ENCODE results near the gene EPM2A. TPM values are rescaled to one million over a fixed set of nuclear protein-coding genes. Genes with fewer than 3 reads are reported as not detected.

EPM2A gene
- total and polyA plus RNA-seq, 10 of the 15 experiments (the other 5 are each of a cell fraction or from before 2014, with no cell fraction given), result 3.4 to 13.0 (median 7.9) TPM

DNA sequence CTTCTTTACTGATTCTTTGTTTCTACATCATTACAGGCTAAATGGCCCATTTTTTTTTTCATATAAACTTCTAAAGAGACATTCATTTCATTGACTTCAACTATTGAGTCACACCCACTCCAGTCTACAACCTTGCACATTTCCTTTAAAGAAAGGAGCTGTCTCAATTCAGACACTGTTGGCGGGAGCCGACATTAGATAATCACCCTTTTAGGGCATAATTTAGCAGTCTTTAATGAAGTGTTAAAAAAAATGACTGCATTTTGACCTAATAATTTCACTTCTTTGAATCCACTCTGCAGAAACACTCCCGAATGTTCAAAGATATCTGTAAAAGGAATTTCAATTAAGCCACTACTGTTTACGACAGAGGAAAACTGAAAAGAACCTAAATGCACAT, 1.5 kb downstream of the EPM2A start:
- BruUV-seq (replicated peaks), result no TSS peak
- FAIRE-seq, result no peak
- ChIA-PET RAD21 (ENCODE audit: unreplicated experiment) (interaction anchor here (0.8 kb wide), 1 partner anchor 151 kb away, joined by 3 read pairs; no protein-coding TSS in a partner anchor), POLR2A (interaction anchor here (0.9 to 1.5 kb wide), 2 partner anchors 8 to 81 kb away, joined by 3 to 4 read pairs; partner anchors contain the start of gene FBXO30), CTCF (interaction anchor here (1.5 to 2.2 kb wide), 3 partner anchors 155 to 232 kb away, joined by 3 to 10 read pairs (median 4); no protein-coding TSS in a partner anchor), SMC1A (ENCODE audit: uncharacterized antibody, unreplicated experiment) (interaction anchor here (0.8 to 1.4 kb wide), 4 partner anchors 10 to 132 kb away, joined by 3 to 6 read pairs (median 3); no protein-coding TSS in a partner anchor)
- TF ChIP-seq, protein P1, sequence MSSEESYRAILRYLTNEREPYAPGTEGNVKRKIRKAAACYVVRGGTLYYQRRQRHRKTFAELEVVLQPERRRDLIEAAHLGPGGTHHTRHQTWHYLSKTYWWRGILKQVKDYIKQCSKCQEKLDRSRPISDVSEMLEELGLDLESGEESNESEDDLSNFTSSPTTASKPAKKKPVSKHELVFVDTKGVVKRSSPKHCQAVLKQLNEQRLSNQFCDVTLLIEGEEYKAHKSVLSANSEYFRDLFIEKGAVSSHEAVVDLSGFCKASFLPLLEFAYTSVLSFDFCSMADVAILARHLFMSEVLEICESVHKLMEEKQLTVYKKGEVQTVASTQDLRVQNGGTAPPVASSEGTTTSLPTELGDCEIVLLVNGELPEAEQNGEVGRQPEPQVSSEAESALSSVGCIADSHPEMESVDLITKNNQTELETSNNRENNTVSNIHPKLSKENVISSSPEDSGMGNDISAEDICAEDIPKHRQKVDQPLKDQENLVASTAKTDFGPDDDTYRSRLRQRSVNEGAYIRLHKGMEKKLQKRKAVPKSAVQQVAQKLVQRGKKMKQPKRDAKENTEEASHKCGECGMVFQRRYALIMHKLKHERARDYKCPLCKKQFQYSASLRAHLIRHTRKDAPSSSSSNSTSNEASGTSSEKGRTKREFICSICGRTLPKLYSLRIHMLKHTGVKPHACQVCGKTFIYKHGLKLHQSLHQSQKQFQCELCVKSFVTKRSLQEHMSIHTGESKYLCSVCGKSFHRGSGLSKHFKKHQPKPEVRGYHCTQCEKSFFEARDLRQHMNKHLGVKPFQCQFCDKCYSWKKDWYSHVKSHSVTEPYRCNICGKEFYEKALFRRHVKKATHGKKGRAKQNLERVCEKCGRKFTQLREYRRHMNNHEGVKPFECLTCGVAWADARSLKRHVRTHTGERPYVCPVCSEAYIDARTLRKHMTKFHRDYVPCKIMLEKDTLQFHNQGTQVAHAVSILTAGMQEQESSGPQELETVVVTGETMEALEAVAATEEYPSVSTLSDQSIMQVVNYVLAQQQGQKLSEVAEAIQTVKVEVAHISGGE (CRISPR knock-in tag; IDR thresholded peaks at IDR 0.05), result no peak
- TF ChIP-seq, protein P2, sequence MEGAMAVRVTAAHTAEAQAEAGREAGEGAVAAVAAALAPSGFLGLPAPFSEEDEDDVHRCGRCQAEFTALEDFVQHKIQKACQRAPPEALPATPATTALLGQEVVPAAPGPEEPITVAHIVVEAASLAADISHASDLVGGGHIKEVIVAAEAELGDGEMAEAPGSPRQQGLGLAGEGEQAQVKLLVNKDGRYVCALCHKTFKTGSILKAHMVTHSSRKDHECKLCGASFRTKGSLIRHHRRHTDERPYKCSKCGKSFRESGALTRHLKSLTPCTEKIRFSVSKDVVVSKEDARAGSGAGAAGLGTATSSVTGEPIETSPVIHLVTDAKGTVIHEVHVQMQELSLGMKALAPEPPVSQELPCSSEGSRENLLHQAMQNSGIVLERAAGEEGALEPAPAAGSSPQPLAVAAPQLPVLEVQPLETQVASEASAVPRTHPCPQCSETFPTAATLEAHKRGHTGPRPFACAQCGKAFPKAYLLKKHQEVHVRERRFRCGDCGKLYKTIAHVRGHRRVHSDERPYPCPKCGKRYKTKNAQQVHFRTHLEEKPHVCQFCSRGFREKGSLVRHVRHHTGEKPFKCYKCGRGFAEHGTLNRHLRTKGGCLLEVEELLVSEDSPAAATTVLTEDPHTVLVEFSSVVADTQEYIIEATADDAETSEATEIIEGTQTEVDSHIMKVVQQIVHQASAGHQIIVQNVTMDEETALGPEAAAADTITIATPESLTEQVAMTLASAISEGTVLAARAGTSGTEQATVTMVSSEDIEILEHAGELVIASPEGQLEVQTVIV (IDR thresholded peaks at IDR 0.05; ENCODE audit: borderline replicate concordance, partially characterized antibody), result no peak
- TF ChIP-seq, protein P3, sequence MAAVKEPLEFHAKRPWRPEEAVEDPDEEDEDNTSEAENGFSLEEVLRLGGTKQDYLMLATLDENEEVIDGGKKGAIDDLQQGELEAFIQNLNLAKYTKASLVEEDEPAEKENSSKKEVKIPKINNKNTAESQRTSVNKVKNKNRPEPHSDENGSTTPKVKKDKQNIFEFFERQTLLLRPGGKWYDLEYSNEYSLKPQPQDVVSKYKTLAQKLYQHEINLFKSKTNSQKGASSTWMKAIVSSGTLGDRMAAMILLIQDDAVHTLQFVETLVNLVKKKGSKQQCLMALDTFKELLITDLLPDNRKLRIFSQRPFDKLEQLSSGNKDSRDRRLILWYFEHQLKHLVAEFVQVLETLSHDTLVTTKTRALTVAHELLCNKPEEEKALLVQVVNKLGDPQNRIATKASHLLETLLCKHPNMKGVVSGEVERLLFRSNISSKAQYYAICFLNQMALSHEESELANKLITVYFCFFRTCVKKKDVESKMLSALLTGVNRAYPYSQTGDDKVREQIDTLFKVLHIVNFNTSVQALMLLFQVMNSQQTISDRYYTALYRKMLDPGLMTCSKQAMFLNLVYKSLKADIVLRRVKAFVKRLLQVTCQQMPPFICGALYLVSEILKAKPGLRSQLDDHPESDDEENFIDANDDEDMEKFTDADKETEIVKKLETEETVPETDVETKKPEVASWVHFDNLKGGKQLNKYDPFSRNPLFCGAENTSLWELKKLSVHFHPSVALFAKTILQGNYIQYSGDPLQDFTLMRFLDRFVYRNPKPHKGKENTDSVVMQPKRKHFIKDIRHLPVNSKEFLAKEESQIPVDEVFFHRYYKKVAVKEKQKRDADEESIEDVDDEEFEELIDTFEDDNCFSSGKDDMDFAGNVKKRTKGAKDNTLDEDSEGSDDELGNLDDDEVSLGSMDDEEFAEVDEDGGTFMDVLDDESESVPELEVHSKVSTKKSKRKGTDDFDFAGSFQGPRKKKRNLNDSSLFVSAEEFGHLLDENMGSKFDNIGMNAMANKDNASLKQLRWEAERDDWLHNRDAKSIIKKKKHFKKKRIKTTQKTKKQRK (IDR thresholded peaks at IDR 0.05; ENCODE audit: low read depth, low read length), result no peak
- TF ChIP-seq TBL1XR1 (IDR thresholded peaks at IDR 0.05; ENCODE audit: low read depth, low read length), result no peak
- TF ChIP-seq NFYA (IDR thresholded peaks at IDR 0.05; ENCODE audit: borderline replicate concordance, low read depth, low read length), result no peak
- TF ChIP-seq, protein P4, sequence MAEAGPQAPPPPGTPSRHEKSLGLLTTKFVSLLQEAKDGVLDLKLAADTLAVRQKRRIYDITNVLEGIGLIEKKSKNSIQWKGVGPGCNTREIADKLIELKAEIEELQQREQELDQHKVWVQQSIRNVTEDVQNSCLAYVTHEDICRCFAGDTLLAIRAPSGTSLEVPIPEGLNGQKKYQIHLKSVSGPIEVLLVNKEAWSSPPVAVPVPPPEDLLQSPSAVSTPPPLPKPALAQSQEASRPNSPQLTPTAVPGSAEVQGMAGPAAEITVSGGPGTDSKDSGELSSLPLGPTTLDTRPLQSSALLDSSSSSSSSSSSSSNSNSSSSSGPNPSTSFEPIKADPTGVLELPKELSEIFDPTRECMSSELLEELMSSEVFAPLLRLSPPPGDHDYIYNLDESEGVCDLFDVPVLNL (IDR thresholded peaks at IDR 0.05; ENCODE audit: low read depth, low read length), result no peak
- TF ChIP-seq ZNF217 (IDR thresholded peaks at IDR 0.05), result no peak
- no peak for TF ChIP-seq SRF (IDR thresholded peaks at IDR 0.05; ENCODE audit: low read depth in 2 of 2, low read length in 2 of 2)
- TF ChIP-seq SMARCA5 (IDR thresholded peaks at IDR 0.05), result no peak
- H3K4me3 ChIP-seq, result peak overlapping the region; percentile 95
- no peak overlapping the region; the same call in 1 of the 2 replicates for H3K9ac ChIP-seq (ENCODE audit: control insufficient read depth, insufficient read depth, low read length)
- no peaks in the 10 kb centered on the region for H3K27me3 ChIP-seq (replicated peaks in 1 of 2; ENCODE audit: control insufficient read depth in 2 of 2, insufficient read depth in 2 of 2, low read length in 1 of 2)
- in situ Hi-C loops (cut with MboI) (no loop called here), intact Hi-C loops (cut with micrococcal nuclease; ENCODE audit: unreplicated experiment) (loop anchor here (2.0 kb wide), 2 partner anchors 81 to 131 kb away; partner anchors contain the start of gene FBXO30)
- no peaks in the 10 kb centered on the region; the same call in 1 of the 2 replicates for H3K4me1 ChIP-seq (ENCODE audit: control insufficient read depth, insufficient read depth, low read length)
- ATAC-seq, result no peak
- peaks cover 9% of the 10 kb centered on the region for H3K79me2 ChIP-seq (ENCODE audit: control insufficient read depth, insufficient read depth, low read length)
- no peak overlapping the region for H3K27ac ChIP-seq (ENCODE audit: control insufficient read depth, insufficient read depth)
- H3K9me3 ChIP-seq (replicated peaks; ENCODE audit: control insufficient read depth, insufficient read depth, low read length), result peaks cover 13% of the 10 kb centered on the region; the same call in 2 of the 3 replicates
- H3K36me3 ChIP-seq (ENCODE audit: control insufficient read depth in 2 of 2, insufficient read depth in 2 of 2, low read length in 1 of 2), result no peaks in the 10 kb centered on the region
- H3K4me2 ChIP-seq (ENCODE audit: control insufficient read depth, insufficient read depth), result peak overlapping the region; percentile 76
- no peak for DNase-seq (ENCODE audit: low read depth, low spot score)
- no peak overlapping the region for H2AFZ ChIP-seq (ENCODE audit: control insufficient read depth, low read depth, low read length)
- no peaks in the 10 kb centered on the region for H4K20me1 ChIP-seq (ENCODE audit: control insufficient read depth, insufficient read depth)
- WGBS (ENCODE audit: insufficient coverage, insufficient replicate concordance, low lambda C conversion rate, missing lambda C conversion rate), result 92% methylated on average over 4 of the region's 4 CpGs
